Prostate gland (tissue), 2 donors: ENCODE results near the gene TTYH2. TPM values are rescaled to one million over a fixed set of nuclear protein-coding genes. Genes with fewer than 3 reads are reported as not detected.

Experiments used
- DNase-seq: peaks from one replicate; pipeline ENCODE4 v3.0.0-alpha.2; 2019; ENCODE audit warnings: low spot score
- H3K27ac ChIP-seq, 2 donors: fragments of 200-600 bp; sonication (generic); 2 replicates each; pipeline ENCODE4 v1.5.1; 2017 to 2019
- H3K27me3 ChIP-seq: fragments of 200-600 bp; sonication (generic); replicated peaks from 2 replicates; pipeline ENCODE4 v1.5.1; 2019; ENCODE audit not compliant: insufficient read depth
- H3K36me3 ChIP-seq, 2 donors: fragments of 200-600 bp; sonication (generic); 1 replicate in 1 of 2; 2 replicates in 1 of 2; pipeline versions ENCODE4 v1.5.1 to v1.8.1; 2017 to 2019
- H3K4me1 ChIP-seq: fragments of 200-600 bp; sonication (generic); replicated peaks from 2 replicates; pipeline ENCODE4 v1.5.1; 2019
- H3K4me3 ChIP-seq, 2 donors: fragments of 200-600 bp; sonication (generic); 2 replicates each; pipeline ENCODE4 v1.5.1; 2017 to 2019
- H3K9me3 ChIP-seq: fragments of 200-600 bp; sonication (generic); 2 replicates; pipeline ENCODE4 v1.5.1; 2017
- POLR2A ChIP-seq: fragments of 450-650 bp; IDR thresholded peaks from one replicate; pipeline ENCODE4 v1.6.1; 2016; ENCODE audit warnings: antibody characterized with exemption, mild to moderate bottlenecking
- POLR2AphosphoS5 ChIP-seq: sonication (generic); formaldehyde crosslinking; IDR thresholded peaks from one replicate; pipeline ENCODE4 v1.6.1; 2017; ENCODE audit warnings: antibody characterized with exemption
- WGBS: methylation state at CpG from one replicate; pipeline ENCODE4 v1.1.5; 2018; 5-methylcytosine and 5-hydroxymethylcytosine counted together
- intact Hi-C: fragments of 100-400 bp; cut with DNase I; formaldehyde crosslinking; loops from one replicate; pipeline ENCODE4 v1.14.2; 2022
- total RNA-seq, 2 donors: library from RNA; depleted of rRNA; stranded (reverse); fragments of >200 nt; gene quantifications; one replicate each; pipeline ENCODE4 v1.1.0, GENCODE V29; 2016
- TF ChIP-seq, protein P1 (sequence below), 4 experiments: fragments of 200-600 bp in 2 of 4; fragments of 450-650 bp in 2 of 4; sonication (generic) in 2 of 4; IDR thresholded peaks; 1 replicate in 3 of 4; 2 replicates in 1 of 4; pipeline ENCODE4 v1.5.1; 2016 to 2019; ENCODE audit warnings: antibody characterized with exemption in 4 of 4, mild to moderate bottlenecking in 2 of 4, moderate library complexity in 2 of 4

Gene TTYH2
- total RNA-seq, 2 donors from 2014 or later, result 7.7 to 43.3 TPM

GRCh38 chr17:74290340-74290739 is 77.0 kb downstream of the TTYH2 start:
- TF ChIP-seq POLR2A (no peak), POLR2AphosphoS5 (no peak)
- TF ChIP-seq, protein P1, sequence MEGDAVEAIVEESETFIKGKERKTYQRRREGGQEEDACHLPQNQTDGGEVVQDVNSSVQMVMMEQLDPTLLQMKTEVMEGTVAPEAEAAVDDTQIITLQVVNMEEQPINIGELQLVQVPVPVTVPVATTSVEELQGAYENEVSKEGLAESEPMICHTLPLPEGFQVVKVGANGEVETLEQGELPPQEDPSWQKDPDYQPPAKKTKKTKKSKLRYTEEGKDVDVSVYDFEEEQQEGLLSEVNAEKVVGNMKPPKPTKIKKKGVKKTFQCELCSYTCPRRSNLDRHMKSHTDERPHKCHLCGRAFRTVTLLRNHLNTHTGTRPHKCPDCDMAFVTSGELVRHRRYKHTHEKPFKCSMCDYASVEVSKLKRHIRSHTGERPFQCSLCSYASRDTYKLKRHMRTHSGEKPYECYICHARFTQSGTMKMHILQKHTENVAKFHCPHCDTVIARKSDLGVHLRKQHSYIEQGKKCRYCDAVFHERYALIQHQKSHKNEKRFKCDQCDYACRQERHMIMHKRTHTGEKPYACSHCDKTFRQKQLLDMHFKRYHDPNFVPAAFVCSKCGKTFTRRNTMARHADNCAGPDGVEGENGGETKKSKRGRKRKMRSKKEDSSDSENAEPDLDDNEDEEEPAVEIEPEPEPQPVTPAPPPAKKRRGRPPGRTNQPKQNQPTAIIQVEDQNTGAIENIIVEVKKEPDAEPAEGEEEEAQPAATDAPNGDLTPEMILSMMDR (IDR thresholded peaks at IDR 0.05), result no peak
- H3K27ac ChIP-seq, result no peak overlapping the region
- no peaks in the 10 kb centered on the region for H3K27me3 ChIP-seq
- H3K36me3 ChIP-seq, result no peaks in the 10 kb centered on the region
- H3K9me3 ChIP-seq, result no peaks in the 10 kb centered on the region
- no peaks in the 10 kb centered on the region for H3K4me1 ChIP-seq
- intact Hi-C loops, result no loop called here
- H3K4me3 ChIP-seq, result no peak overlapping the region
- DNase-seq, result peak; percentile 12
- 42% methylated on average over 11 of the region's 11 CpGs for WGBS

- peak; percentile 65 for DNase-seq
- 51% methylated on average over 10 of the region's 10 CpGs for WGBS
- intact Hi-C loops, result no loop called here
- no peak overlapping the region for H3K4me3 ChIP-seq
- no peaks in the 10 kb centered on the region for H3K36me3 ChIP-seq
- no peaks in the 10 kb centered on the region for H3K27me3 ChIP-seq
- no peak for TF ChIP-seq POLR2A
- TF ChIP-seq, protein P1 (IDR thresholded peaks at IDR 0.05), result no peak
- TF ChIP-seq POLR2AphosphoS5, result peak; percentile 76
- no peaks in the 10 kb centered on the region for H3K9me3 ChIP-seq
- H3K4me1 ChIP-seq, result no peaks in the 10 kb centered on the region
- H3K27ac ChIP-seq, result no peak overlapping the region
Observed at GRCh38 chr17:74292495-74292894, 79.1 kb downstream of the TTYH2 start.

DNA sequence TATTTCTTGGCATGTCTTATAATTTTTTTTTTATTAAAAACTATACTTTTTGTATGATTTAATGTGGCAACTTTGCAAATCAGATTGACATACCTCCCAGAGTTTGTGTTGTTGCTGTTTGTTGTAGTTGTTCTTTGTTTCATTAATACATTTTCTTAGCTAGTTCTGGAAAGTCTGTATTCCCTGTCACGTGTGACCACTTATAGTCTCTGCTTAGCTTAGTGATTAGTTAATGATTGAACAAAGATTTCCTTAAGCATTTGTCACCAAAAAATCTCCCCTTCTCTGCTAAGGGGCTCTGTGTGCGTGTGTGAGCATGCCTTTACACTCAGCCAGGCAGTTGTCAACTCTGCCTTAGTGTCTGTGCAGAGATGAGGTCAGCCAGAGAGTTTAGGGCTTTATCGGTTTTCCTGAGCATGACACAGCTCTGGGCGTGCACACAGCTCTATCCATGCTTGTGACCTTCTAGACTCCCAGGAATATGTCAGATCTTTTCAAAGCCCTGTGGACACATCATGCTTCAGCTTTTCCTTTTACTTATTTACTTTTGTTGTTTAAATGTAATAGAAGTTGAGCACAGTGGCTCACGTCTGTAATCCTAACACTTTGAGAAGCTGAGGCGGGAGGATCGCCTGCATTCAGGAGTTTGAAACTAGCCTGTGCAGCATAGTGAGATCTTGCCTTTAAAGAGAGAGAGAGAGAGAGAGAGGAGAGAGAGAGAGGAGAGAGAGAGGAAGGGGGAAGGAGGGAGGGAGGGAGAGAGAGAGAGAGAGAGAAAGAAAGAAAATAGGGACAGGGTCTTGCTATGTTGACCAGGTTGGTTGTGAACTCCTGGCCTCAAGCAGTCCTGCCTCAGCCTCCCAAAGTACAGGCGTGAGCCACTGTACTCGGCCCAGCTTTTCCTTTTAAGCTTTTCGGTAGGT is 82.5 kb downstream of the TTYH2 start:
- Histone ChIP-seq H3K27me3 (no peaks in the 10 kb centered on the region), H3K27ac (no peak overlapping the region), H3K4me3 (no peak overlapping the region), H3K4me1 (no peaks in the 10 kb centered on the region), H3K36me3 (no peaks in the 10 kb centered on the region), H3K9me3 (no peaks in the 10 kb centered on the region)
- 63% methylated on average over 10 of the region's 10 CpGs for WGBS
- TF ChIP-seq, protein P1 (IDR thresholded peaks at IDR 0.05), result no peak
- TF ChIP-seq POLR2A (no peak), POLR2AphosphoS5 (no peak)
- DNase-seq, result no peak
- intact Hi-C loops, result loop anchor here (5.0 kb wide), 1 partner anchor 84 kb away; the partner anchor contains the start of gene TTYH2

DNA sequence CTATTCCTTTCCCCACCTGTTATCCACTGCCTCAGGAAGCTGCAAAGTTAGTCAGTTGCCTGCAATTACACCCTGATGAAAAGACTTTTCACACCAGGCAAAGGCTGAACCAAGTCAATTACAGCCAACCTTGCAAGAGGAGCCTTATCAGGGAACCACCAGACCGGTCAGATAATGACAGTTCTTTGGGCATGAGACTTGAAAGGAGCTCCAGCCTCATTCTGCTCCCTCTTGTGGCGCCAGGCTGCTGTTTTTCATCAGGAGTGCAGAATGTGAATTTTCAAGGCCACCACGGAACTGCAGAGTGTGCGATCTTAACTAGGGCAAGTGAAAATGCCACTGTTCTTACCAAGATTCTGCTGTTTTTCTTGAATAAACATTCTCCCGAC is 83.2 kb downstream of the TTYH2 start:
- peak; percentile 42 for DNase-seq
- WGBS, result 6% methylated on average over 5 of the region's 5 CpGs
- H3K27ac ChIP-seq, result no peak overlapping the region
- TF ChIP-seq, protein P1 (IDR thresholded peaks at IDR 0.05), result peak in 3 of 4 experiments; percentile 38 to 59 (median 45)
- TF ChIP-seq POLR2A, result no peak
- peak; percentile 47 for TF ChIP-seq POLR2AphosphoS5
- no peaks in the 10 kb centered on the region for H3K27me3 ChIP-seq
- no peaks in the 10 kb centered on the region for H3K36me3 ChIP-seq
- intact Hi-C loops, result loop anchor here (5.0 kb wide), 1 partner anchor 84 kb away; the partner anchor contains the start of gene TTYH2
- H3K9me3 ChIP-seq, result no peaks in the 10 kb centered on the region
- no peaks in the 10 kb centered on the region for H3K4me1 ChIP-seq
- no peak overlapping the region for H3K4me3 ChIP-seq
